HepG2 (cell line): ENCODE measurements around the gene DTX4. TPM values are rescaled to one million over a fixed set of nuclear protein-coding genes. Genes with fewer than 3 reads are reported as not detected.

Experiments used
- BRF2 ChIP-seq: sonication (generic); formaldehyde crosslinking; IDR thresholded peaks from 2 replicates; pipeline ENCODE4 v1.8.1; 2022; ENCODE audit warnings: mild to moderate bottlenecking, missing genetic modification reagents
- CEBPB ChIP-seq: IDR thresholded peaks from 2 replicates; pipeline ENCODE4 v1.6.1; 2011; ENCODE audit warnings: low read depth, low read length, improper control_type of control experiment, borderline replicate concordance
- KDM2A ChIP-seq: sonication (generic); formaldehyde crosslinking; IDR thresholded peaks from 2 replicates; pipeline ENCODE4 v1.4.0; 2020; ENCODE audit warnings: low read depth, missing genetic modification reagents, borderline replicate concordance
- KDM5B ChIP-seq: sonication (generic); formaldehyde crosslinking; IDR thresholded peaks from 2 replicates; pipeline ENCODE4 v1.4.0; 2020; ENCODE audit warnings: missing genetic modification reagents, mild to moderate bottlenecking, borderline replicate concordance
- MED13 ChIP-seq: sonication (generic); formaldehyde crosslinking; IDR thresholded peaks from 2 replicates; pipeline ENCODE4 v1.5.0; 2020; ENCODE audit warnings: missing genetic modification reagents
- MLXIP ChIP-seq: sonication (generic); formaldehyde crosslinking; IDR thresholded peaks from 2 replicates; pipeline ENCODE4 v1.9.0; 2021; ENCODE audit warnings: missing genetic modification reagents, borderline replicate concordance
- PRDM10 ChIP-seq: sonication (generic); formaldehyde crosslinking; IDR thresholded peaks from 2 replicates; pipeline ENCODE4 v1.4.0; 2020; ENCODE audit warnings: low read depth, missing genetic modification reagents
- RFXAP ChIP-seq: sonication (generic); formaldehyde crosslinking; IDR thresholded peaks from 2 replicates; pipeline ENCODE4 v1.4.0; 2020; ENCODE audit warnings: missing genetic modification reagents, borderline replicate concordance
- RXRA ChIP-seq: sonication (generic); formaldehyde crosslinking; IDR thresholded peaks from 2 replicates; pipeline ENCODE4 v1.5.1; 2020; ENCODE audit warnings: missing genetic modification reagents
- SMAD9 ChIP-seq: sonication (generic); formaldehyde crosslinking; IDR thresholded peaks from 2 replicates; pipeline ENCODE4 v1.5.1; 2020; ENCODE audit warnings: mild to moderate bottlenecking, missing genetic modification reagents
- ZFY ChIP-seq: sonication (generic); formaldehyde crosslinking; IDR thresholded peaks from 2 replicates; pipeline ENCODE4 v1.4.0; 2020; ENCODE audit warnings: missing genetic modification reagents
- ZMAT5 ChIP-seq: sonication (generic); formaldehyde crosslinking; IDR thresholded peaks from 2 replicates; pipeline ENCODE4 v1.5.0; 2020; ENCODE audit warnings: mild to moderate bottlenecking, low read depth, missing genetic modification reagents, borderline replicate concordance
- ZNF580 ChIP-seq: IDR thresholded peaks from 2 replicates; pipeline ENCODE4 v1.6.1; 2016; ENCODE audit warnings: low read depth, borderline replicate concordance
- ZNF660 ChIP-seq: sonication (generic); formaldehyde crosslinking; IDR thresholded peaks from 2 replicates; pipeline ENCODE4 v1.5.1; 2020; ENCODE audit warnings: mild to moderate bottlenecking, low read depth, missing genetic modification reagents, borderline replicate concordance
- ZNF678 ChIP-seq: sonication (generic); formaldehyde crosslinking; IDR thresholded peaks from 2 replicates; pipeline ENCODE4 v1.4.0; 2020; ENCODE audit warnings: mild to moderate bottlenecking, missing genetic modification reagents
- polyA plus RNA-seq, 8 experiments: library from polyadenylated mRNA; depleted of rRNA in 3 of 8; stranded (reverse) in 7 of 8; unstranded in 1 of 8; fragments of >200 nt; fragmentation: Illumina TruSeq in 4 of 8; extraction: Trizol in 4 of 8; gene quantifications; 2 replicates each; pipeline versions ENCODE4 v1.2.1 to v1.2.3, GENCODE V29; 2011 to 2016; ENCODE audit warnings: low read depth in 4 of 8, missing spikeins in 1 of 8, mixed read lengths in 1 of 8; ENCODE audit not compliant: insufficient read depth in 1 of 8
- total RNA-seq, 5 experiments: library from RNA; depleted of rRNA; stranded (reverse); fragments of >200 nt; fragmentation: Illumina TruSeq; extraction: Trizol; gene quantifications; 2 replicates each; pipeline ENCODE4 v1.2.3, GENCODE V29; 2016; ENCODE audit warnings: low read depth in 1 of 5
- TF ChIP-seq, protein P1 (sequence below): sonication (generic); formaldehyde crosslinking; IDR thresholded peaks from 2 replicates; pipeline ENCODE4 v1.4.0; 2020; ENCODE audit warnings: missing genetic modification reagents, borderline replicate concordance

The DTX4 gene
- total and polyA plus RNA-seq, 2 of the 13 experiments (the other 11 are each of a cell fraction or from before 2014, with no cell fraction given), result 0.67 to 5.6 TPM

DNA sequence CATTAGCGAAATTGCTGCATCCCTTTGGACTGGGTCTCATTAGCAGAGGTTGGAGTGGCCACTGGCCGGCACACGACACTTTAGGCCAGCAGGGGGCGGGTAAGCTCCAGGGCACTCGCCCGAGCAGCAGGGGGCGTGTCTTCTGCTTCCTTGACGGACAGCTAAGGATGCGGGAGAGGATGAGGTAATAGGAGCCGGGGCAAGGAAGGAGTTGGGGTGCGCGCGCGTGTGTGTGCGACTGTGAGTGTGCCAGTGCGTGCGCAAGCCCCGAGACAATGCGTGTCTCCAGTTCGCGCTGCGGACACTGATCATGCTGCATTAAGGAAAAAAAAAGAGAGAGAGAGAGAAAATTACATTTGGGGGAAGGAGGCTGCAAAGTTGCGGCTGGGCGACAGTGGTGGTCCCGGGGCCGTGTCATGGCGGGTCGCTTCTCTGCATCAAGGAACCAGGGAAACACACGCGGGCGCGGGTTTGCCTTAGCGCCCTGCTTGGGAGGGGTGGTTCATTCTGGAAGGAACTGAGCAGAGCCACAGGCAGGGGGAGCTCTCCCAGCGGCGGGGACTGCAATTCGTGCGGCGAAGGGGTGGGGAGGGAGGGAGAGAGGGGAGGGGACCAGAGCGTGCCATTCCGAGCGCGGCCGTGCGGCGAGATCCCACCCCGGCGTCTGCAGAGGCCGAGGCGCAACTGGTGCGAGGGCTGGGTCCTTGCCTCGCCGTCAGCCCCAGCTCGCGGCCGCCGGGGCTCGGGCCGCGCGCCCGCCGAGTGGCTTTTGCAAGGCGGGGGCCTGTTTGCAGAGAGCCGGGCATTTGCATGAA is at the start of gene DTX4 (continued):
- peak; percentile 70; the same call in 1 of the 2 replicates for TF ChIP-seq BRF2 (CRISPR knock-in tag)
- TF ChIP-seq MED13 (CRISPR knock-in tag), result peak; percentile 67; the same call in 1 of the 2 replicates
- TF ChIP-seq MLXIP, result 0 out of 2 replicates have a peak, but pooled peaks have one; percentile 27
- no peak; the same call in 1 of the 2 replicates for TF ChIP-seq RFXAP (CRISPR knock-in tag)
- TF ChIP-seq ZMAT5, result no peak
- no peak for TF ChIP-seq PRDM10 (CRISPR knock-in tag)
- no peak for TF ChIP-seq SMAD9 (CRISPR knock-in tag)
- peak; percentile 58 for TF ChIP-seq ZFY (CRISPR knock-in tag)
- TF ChIP-seq KDM2A (CRISPR knock-in tag), result peak; percentile 27; the same call in 1 of the 2 replicates
- TF ChIP-seq, protein P1, sequence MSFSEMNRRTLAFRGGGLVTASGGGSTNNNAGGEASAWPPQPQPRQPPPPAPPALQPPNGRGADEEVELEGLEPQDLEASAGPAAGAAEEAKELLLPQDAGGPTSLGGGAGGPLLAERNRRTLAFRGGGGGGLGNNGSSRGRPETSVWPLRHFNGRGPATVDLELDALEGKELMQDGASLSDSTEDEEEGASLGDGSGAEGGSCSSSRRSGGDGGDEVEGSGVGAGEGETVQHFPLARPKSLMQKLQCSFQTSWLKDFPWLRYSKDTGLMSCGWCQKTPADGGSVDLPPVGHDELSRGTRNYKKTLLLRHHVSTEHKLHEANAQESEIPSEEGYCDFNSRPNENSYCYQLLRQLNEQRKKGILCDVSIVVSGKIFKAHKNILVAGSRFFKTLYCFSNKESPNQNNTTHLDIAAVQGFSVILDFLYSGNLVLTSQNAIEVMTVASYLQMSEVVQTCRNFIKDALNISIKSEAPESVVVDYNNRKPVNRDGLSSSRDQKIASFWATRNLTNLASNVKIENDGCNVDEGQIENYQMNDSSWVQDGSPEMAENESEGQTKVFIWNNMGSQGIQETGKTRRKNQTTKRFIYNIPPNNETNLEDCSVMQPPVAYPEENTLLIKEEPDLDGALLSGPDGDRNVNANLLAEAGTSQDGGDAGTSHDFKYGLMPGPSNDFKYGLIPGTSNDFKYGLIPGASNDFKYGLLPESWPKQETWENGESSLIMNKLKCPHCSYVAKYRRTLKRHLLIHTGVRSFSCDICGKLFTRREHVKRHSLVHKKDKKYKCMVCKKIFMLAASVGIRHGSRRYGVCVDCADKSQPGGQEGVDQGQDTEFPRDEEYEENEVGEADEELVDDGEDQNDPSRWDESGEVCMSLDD, result no peak
- peak; percentile 42; the same call in 1 of the 2 replicates for TF ChIP-seq CEBPB
- TF ChIP-seq ZNF660 (CRISPR knock-in tag), result no peak
- TF ChIP-seq RXRA, result no peak
- TF ChIP-seq KDM5B, result peak; percentile 51; the same call in 1 of the 2 replicates
- TF ChIP-seq ZNF678, result no peak
- no peak for TF ChIP-seq ZNF580 (CRISPR knock-in tag)
